GM18498 (cell line): ENCODE results near the gene KSR2.

Experiments
- ATAC-seq: cut with Tn5 transposase; IDR thresholded peaks from one replicate; pipeline ENCODE4 v1.9.1; 2021; ENCODE audit warnings: mild to moderate bottlenecking, moderate library complexity; ENCODE audit not compliant: unreplicated experiment

Gene KSR2

GRCh38 chr12:117508468-117508867, 460.3 kb downstream of the KSR2 start:
- no peak for ATAC-seq

GRCh38 chr12:117507548-117507947, 461.2 kb downstream of the KSR2 start:
- no peak for ATAC-seq

- ATAC-seq, result no peak
These were observed 462.5 kb downstream of the KSR2 start for GRCh38 chr12:117506333-117506732.

DNA sequence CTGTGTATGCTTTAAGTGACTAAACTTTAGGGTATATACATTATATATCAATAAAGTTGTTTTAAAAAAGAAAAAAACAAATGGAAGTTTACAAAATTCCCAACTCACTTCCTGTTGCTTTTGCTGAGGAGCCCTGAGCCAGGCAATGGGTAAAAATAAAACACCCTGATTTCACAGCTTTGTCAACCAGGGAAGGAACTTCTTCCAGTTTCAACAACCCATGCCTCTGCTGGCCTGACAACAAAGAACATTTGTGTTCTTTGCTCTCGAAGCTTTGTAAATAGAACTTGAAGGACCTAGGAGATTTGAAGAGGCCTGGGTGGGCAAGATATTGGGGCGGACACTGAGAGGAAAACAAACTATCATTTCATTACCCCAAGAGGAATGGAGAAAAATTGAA, 466.2 kb downstream of the KSR2 start:
- no peak for ATAC-seq

- ATAC-seq, result no peak
These were observed 466.6 kb downstream of the KSR2 start for GRCh38 chr12:117502233-117502632.

DNA sequence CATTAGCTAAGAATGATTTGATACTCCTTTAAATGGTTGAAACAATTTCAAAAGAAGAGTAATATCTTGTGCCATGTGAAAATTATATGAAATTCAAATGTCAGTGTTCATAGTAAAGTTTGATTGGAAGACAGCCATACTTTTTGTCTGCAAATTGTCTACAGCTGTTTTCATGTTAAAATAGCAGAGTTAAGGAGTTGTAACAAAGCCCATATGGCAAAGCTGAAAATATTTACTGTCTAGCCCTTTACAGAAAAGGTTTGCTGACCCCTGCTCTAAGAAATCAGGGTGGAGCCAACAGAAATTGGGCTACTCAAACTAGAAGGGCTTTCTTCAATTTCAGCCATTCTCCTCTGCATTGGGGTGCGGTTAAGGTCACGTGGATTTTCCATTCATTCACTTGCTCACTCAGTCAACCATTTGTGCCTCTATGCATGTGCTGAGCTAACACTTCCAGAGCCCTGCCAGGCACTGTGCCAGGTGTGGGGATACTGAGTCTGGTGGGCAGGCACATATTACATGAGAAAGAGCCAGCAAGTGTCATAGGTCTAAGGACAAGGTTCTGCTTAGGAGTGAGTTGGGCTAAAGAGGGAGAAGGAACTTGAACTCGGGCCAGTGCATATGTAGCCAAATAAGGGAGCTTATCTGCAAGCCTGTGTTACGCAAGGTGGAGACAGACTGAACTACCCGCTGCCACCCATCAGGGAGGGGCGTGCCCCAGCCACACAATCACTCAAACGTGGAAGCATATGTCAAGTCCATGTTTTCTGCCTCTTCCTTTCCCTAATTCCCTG, 467.5 kb downstream of the KSR2 start:
- no peak for ATAC-seq

- ATAC-seq, result no peak
These were observed 468.9 kb downstream of the KSR2 start for GRCh38 chr12:117499759-117500485.

DNA sequence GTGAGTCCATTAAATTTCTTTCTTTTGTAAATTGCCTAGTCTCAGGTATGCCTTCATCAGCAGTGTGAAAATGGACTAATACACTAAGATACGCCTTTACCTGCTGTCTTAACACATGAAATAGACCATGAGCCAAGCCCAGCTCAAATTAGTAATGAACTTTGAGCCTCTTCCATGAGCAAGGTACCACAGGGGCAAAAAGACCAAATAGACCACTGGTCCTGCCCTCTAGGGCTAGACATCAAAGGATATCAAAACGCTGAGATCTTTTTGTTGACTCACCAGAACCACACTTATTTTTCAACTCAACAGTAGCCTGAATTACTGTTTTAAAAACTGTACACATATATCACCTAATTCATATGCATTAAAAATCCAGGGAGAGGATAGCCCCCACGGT, 469.9 kb downstream of the KSR2 start:
- ATAC-seq, result no peak

- ATAC-seq, result no peak
These were observed 470.5 kb downstream of the KSR2 start for GRCh38 chr12:117498256-117498655.

DNA sequence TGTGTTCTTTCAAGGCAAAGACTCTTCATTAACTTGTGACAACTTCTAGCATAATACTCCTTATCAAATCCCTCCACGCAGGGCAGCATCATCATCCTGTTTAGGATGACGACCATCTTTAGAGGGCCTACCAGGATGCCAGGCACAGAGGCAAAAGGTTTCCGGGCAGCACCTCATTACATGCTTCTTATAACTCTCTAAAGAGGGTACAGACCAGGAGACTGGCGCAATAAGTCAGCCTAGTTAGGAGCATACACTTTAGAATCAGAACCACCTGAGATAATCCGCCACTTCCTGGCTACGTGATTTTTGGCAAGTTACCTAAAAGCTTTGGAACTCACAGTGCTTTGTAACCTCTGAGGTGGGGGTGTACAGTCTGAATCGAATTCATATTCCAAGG, 471.4 kb downstream of the KSR2 start:
- no peak for ATAC-seq

DNA sequence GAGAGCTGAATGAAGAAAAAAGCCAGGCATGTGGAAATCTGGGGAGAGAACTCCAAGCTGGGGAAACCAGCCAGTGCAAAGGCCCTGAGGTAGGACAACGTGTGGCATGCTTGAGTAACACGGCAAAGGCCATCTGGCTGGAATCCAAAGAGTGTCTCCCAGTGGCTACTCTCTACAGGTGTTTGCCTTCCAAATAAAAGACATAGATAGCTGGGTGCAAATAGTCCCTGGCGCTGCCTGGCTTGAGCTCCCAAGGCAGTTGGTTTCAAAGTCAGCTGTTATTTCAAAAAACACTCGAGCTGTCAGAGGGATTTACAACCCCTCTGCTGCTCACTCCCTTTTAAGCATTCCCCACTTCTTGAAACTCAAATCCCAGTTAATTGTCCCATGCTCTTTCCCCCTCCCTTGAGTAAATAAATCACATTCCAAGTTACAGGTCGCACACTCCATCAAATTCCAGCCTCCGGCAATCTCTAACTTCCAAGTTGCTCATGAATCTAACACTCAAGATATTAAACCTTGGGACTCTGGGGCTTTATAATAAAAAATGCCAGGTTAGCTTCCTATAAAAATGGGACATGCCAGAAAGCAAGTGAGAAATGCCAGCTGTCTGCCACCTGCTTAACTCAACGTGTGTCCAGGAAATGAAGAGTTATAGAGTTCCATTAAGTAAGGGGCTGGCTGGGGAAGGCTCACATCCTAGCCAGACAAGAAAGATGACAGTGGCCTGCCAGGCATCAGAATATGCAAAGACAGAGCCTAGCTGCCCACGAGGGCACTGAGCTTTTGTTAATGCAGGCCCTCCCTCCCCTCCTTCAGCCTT, 473.7 kb downstream of the KSR2 start:
- no peak for ATAC-seq

DNA sequence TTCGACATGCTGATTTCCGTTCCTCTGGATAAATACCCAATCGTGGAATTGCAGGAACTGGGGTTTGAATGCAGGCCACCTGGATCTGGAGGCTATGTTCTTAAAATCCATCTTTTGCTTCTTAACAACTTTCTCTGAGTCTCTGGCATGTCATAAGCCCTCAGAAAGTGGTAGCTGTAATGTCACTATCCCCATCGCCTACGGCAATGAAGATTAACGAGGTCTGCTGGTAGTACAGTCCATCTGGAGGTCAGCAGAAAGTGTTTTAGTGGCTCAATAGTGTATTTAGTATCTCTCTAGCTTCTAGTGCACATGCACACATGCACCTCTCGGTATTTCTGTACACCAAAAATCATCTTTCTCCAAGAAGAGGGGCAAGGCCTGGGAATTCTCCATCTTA, 477.1 kb downstream of the KSR2 start:
- ATAC-seq, result no peak

DNA sequence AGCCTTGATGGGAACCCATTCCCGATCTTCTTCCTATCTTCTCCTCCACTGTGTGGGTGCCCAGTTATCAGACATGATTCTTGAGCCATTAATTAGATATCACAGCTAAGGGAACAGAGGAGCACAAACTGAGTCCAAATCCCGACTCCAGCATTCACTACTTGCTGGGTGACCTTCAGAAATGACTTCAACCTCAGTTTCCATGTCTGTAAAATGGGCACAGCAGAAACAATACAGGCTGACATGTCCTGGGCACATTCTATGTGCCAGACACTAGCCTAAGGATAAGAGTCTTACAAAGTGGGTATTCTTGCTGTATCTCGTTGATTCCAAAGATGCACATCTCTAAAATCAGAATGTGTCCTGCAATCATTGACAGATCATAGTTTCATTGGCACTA, 478.7 kb downstream of the KSR2 start:
- ATAC-seq, result no peak

- no peak for ATAC-seq
These were observed 479.1 kb downstream of the KSR2 start for GRCh38 chr12:117489671-117490070.

DNA sequence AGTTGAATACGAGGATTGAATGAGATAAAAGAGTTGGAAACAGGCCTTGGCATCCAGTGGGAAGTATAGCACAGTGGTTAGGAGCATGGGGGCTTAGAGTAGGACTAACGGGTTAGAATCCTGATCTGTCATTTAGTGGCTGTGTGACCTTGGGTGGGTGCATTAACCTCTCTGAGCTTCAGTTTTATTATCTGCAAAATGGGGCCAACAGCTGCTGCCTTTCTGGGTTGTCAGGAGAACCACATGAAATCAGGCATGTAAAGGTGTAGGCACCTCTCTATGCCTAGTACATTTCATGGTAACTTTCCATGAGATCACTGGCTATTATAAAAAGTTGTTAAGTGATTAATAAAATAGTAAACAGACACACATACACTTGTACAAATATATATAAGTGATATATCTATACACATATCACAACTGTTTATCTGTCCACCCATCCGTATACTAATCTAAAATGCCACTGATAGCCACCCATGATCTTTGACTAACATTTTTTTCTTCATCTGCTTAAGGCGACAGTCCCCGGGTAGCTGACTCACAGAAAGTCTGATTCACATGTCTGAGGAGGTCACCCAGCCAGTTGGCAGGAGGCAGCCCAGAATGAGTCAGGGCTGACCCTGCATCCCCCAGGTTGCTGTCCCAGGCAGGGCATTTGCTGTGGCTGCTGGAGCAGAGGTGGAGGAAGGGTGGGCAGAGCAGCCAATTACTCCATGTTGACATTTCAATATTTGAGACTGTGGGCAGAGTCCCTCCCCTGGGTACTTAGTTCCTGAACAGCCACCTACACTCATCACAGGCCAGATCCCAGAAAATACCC, 481.7 kb downstream of the KSR2 start:
- ATAC-seq, result no peak

DNA sequence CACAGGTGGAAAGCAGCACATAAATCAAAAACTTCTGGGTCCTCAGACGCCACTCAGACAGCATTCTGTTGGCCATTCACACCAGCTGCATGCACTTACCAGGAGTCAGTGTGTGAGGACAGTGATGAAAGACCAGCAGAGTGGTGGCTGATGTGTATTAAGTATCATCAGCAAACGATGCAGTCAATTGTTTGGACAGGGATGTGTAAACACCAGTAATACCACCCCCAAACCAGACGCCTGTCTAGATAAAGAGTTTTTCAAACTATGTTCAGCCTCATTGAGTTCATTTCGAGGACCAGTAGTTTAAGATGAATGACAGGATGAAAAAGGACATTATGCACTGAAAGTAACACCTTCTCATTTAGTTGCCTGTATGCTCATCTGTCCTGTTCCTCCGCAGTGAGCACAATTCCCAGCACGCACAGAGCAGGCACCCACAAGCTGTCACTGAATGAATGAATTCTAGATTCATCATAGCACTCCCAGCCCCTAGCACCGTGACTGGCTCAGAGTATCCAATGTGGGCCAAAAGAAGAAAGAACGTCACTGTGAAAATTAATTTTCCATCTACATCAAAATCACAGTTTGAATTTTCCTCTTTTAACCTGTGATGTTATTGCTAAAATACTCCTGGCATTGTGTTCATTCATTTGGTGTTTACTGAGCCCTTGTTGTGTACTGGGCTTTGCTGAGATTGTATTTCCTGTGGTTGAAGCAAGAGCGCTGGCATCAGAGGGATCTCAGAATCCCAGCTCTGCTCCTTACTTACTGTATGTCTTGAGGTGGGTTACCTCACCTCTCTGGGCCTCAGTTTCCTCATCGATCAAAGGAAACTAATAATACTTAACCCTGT, 482.6 kb downstream of the KSR2 start:
- ATAC-seq, result no peak

DNA sequence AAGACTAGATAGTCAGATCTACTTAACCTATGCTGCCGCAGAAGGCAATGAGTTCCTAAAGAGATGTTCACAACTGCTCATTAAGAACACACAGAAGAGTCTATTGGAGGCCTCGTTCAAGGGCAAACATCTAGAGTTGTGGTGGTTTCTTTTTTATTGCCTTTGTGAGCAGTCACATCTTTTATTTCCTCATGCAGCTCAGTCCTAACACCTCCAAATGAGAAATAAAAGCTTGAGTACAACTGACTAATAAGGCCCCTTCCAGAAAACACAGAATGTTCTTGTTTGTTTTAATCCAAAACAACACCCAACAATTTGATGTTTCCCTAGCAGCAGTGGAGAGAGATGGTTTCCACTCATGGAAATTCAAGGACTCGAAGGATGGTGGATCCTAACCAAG, 483.9 kb downstream of the KSR2 start:
- no peak for ATAC-seq

- ATAC-seq, result no peak
These were observed 485.3 kb downstream of the KSR2 start for GRCh38 chr12:117483501-117483900.

GRCh38 chr12:117481470-117481869, 487.3 kb downstream of the KSR2 start:
- ATAC-seq, result no peak

GRCh38 chr12:117476341-117476740, 492.4 kb downstream of the KSR2 start:
- ATAC-seq, result no peak
